ENCODE measurements around the gene SYT9.

SYT9 gene

GRCh38 chr11:7469351-7469865 is 217.7 kb downstream of the SYT9 start:
- DNase-seq (ENCODE audit: low read depth): no peak

GRCh38 chr11:7471071-7471470 is 219.4 kb downstream of the SYT9 start:
- no peak for DNase-seq (ENCODE audit: low read depth)

GRCh38 chr11:7473717-7474116 is 222.0 kb downstream of the SYT9 start:
- no peak for DNase-seq (ENCODE audit: low read depth)

DNA sequence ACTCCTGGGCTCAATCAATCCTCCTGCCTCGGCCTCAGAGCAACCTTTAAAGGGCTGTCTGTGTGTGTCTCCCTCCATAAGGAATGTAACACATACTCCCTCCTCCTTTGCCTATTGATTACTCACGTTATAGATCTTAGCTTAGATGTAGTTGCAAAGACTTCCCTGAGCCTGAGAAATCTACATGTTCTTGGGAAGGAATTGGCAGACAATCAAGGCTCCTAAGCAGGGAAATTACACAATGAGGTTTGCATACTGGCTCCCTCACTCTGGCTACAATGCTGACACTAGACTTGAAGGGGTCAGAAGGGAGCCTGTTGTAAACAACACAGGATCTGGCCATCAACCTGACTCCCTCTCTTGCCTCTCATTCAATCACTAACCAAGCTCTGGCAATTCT is 228.4 kb downstream of the SYT9 start:
- DNase-seq (ENCODE audit: low read depth): no peak

DNA sequence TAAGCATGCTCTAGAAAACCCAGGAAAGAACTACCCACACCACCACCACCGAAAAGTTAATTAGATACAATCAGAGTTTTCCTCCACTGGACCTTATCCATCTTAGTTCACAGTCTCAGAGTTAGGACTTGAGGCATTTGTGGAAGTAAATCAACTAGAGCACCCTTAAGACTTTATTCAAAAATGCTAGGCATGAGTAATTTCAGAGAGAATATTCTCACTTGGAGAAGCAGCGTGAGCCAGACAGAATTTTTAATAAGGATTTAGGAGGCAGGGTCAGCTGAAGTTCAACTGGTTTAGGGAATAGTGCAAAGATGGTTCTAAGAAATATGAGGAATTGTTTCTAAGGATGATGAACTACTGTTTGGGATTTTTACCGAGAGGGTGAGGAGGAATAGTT is 232.4 kb downstream of the SYT9 start:
- no peak for DNase-seq (ENCODE audit: low read depth)

DNA sequence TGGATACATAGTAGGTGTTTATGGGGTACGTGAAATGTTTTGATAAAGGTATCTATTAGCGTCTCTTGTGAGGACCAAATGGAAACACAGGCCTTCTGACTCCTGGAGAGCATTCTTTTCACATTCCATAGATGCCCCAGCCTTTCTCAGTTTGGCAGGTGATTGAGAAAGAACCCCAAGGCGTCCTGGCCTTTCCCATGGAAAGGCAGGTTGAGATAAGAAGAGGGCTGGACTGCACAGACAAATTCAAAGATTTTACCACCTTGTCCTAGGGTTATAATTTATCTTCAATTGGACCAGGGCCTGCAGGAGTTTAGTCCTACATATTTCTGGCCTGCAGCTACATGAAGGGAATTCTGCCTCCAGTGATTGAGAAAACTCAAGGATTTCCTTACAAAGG is 232.9 kb downstream of the SYT9 start:
- DNase-seq (ENCODE audit: low read depth): no peak

- no peak for DNase-seq (ENCODE audit: low read depth)
These were observed 233.7 kb downstream of the SYT9 start, which contains the start of gene OLFML1 for GRCh38 chr11:7485186-7486097. TSS of gene OLFML1 (plus strand) at chr11:7485506. CDS start at chr11:7485876, 370 bp downstream.

- no peak for DNase-seq (ENCODE audit: low read depth)
These were observed 234.5 kb downstream of the SYT9 start for GRCh38 chr11:7486098-7486780.

DNA sequence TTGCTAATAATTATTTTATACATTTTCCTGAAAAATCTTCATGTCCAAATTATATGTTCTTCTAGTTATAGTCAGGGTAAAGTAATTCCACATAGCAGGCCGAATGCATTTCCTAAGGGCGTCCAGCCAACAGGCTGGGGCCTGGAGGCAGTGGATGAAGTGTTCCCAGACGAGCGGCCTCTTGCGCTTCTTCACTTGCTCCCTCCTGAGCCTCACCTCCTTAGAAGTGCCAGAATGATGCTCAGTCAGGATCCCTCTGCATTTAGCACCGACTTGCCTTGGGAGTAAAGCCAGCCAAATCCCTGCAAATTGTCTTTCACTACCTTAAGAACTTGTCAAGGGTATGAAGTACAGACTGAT is 235.1 kb downstream of the SYT9 start:
- DNase-seq (ENCODE audit: low read depth): no peak

DNA sequence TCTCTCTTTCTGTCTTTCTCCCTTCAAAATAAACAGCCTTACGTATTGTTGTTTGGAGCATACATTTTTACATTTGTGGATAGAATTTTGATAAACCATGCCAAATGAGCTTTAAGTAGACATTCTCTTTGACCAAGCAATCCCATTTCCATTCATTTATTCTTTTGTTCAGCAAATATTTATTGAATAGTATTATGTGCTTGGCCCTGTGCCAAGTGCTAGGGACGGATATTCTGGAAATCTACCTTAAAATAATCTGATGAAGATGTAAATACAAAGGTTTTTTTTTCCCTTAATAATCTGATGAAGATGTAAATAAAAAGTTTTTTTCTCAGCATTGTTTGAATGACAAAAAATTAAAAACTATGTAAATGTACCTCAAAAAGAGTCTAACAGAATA is 235.7 kb downstream of the SYT9 start:
- DNase-seq (ENCODE audit: low read depth): no peak

- no peak for DNase-seq (ENCODE audit: low read depth)
These were observed 237.0 kb downstream of the SYT9 start for GRCh38 chr11:7488681-7489080.

GRCh38 chr11:7489376-7489775 is 237.7 kb downstream of the SYT9 start:
- no peak for DNase-seq (ENCODE audit: low read depth)

DNA sequence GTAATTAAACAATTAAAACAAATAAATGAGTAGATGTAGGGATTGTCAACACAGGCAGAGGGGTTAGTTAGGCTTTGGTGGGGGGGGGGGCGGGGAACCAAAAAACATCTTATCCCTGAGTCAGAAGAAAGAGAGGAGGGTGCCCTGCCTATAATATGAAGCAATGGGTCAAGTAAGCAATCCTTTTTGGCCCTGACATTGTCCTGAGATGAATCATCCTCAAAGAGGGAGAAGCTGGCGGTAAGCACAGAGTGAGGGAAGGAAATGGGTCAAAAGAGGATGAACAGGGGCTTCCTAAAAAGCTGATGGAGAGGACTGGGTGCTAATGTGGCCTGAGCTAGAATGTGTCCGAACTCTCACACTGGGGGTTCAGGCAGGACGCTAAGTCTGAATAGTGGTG is 238.3 kb downstream of the SYT9 start:
- DNase-seq (ENCODE audit: low read depth): peak; percentile 50

- DNase-seq (ENCODE audit: low read depth): peak; percentile 5
These were observed 238.8 kb downstream of the SYT9 start for GRCh38 chr11:7490535-7490934.

GRCh38 chr11:7492253-7492652 is 240.5 kb downstream of the SYT9 start:
- DNase-seq (ENCODE audit: low read depth): no peak

DNA sequence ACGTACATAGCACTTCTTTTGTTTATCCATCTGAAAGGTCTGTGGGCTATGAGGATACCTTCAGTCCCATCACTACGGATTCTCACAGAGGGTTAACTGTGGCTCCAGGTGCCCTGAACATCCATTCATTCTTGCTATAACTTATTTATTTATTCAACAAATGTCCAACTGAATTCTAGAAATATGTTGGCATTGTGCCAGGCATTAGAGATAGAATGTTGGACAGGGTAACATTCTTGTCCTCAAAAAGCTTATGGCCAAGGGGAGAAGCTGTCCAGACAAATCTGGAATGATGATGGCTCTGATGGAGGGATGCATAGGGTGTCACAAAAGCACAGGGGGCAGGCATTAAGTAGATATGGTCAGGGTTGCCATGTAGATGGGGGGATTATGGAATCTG is 242.0 kb downstream of the SYT9 start:
- no peak for DNase-seq (ENCODE audit: low read depth)

DNA sequence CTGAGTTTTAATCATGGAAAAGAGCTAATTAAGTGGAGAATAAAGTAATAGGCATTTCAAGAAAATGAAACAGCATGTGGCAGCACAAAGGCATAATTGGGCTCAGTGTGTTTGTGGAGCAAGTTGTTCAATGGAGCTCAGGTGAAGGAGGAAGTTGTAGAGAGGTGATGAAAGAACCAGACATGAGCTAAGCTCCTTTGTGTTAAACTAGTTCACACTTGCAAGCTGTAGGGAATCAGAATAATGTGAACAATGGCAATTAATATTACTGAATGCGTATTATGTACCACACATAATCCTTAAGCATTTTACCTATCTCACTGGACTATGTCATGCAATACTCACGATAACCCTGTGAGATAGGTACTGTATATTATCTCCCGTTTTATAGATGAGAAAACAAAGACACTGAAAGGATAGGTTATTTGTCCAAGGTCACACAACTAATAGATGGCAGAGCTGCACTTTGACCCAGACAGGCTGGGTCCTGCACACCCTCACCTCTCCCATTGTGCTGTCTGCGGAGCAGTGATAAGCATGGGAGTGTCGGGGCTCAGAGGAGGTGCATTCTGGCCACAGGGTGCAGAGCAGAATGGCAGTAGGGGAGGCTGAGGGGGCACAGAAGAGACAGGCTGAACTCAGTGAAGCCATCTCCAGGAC is 242.5 kb downstream of the SYT9 start:
- no peak for DNase-seq (ENCODE audit: low read depth)

DNA sequence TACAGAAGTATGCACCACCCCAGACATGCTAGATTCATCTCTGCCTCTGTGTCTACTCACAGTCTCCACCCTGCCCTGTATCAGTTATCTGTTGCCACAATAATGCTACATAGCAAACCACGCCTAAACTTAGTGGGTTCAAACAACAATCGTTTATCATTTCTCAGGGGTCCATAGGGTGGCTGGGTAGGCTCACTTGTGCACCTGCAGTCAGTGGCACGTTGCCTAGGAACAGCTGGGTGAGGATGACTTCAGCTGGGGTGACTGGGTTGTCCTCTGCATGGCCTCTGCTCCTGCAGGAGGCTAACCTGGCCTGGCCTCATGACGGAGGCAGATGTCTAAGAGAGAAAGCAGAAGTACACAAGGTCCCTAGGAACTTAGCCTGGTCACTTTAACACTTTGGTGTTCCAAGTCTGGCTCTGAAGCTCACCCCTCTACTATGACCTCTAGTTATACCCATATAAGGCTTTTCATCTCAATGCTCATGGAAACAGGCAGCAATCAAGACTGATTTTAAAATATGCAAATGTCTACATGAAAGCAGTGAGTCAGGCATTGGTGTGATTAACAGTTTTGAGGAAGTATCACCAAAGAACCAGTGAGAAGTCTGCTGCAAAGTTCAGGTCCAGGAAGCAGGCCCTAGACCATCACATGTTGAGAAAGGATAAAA is 244.3 kb downstream of the SYT9 start:
- DNase-seq (ENCODE audit: low read depth): no peak

- no peak for DNase-seq (ENCODE audit: low read depth)
These were observed 246.5 kb downstream of the SYT9 start for GRCh38 chr11:7498193-7498592.

GRCh38 chr11:7499081-7499480 is 247.4 kb downstream of the SYT9 start:
- DNase-seq (ENCODE audit: low read depth): no peak

DNA sequence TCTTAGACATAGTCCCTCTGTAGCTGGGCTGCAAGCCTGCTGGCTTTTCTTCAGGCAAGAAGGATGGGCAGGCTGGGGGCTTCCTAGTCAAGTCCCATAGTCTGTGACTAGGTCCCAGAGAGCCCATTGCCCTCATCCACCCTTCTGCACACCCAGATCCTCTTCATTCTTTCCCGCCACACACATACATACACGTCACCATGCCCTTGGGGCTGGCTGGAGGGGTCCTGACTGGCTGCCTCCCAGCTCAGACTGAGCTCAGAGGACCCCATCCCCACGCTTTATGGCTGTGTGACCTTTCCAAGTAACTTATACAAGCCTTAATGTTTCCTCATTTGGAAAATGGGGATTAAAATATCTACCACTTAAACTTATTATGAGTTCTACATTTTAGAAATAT is 248.5 kb downstream of the SYT9 start:
- no peak for DNase-seq (ENCODE audit: low read depth)

GRCh38 chr11:7501251-7501650 is 249.5 kb downstream of the SYT9 start:
- DNase-seq (ENCODE audit: low read depth): no peak
